H1 (cell line): ENCODE results near the gene OR10G3. TPM values are rescaled to one million over a fixed set of nuclear protein-coding genes. Genes with fewer than 3 reads are reported as not detected.

Experiments used
- CTCF ChIA-PET: fragments of 300-600 bp; sonication (Branson Sonifier 250); formaldehyde crosslinking; loops from one replicate; lab custom pipeline; 2021; ENCODE audit not compliant: partially characterized antibody; lab: Charles Lee
- POLR2A ChIA-PET: fragments of 300-600 bp; sonication (Branson Sonifier 250); formaldehyde crosslinking; loops from one replicate; lab custom pipeline; 2021; ENCODE audit warnings: inconsistent platforms; ENCODE audit not compliant: partially characterized antibody; lab: Charles Lee
- DNase-seq, 2 experiments: peaks; one replicate each; pipeline versions ENCODE4 v3.0.0 to v3.0.0-alpha.2; 2010 to 2022; ENCODE audit warnings: low spot score in 2 of 2, low read depth in 1 of 2, mixed read lengths in 1 of 2
- FAIRE-seq: peaks from 2 replicates; lab custom pipeline; 2011; peaks lifted over from hg19 to GRCh38; lab: Jason Lieb, UNC
- H2AFZ ChIP-seq: 2 replicates; pipeline ENCODE4 v1.8.1; 2012; ENCODE audit warnings: low read length, inconsistent platforms
- H2AK5ac ChIP-seq: 2 replicates; pipeline ENCODE4 v1.6.1; 2013; ENCODE audit warnings: low read depth, low read length
- H2BK120ac ChIP-seq: replicated peaks from 2 replicates; pipeline ENCODE3; 2013; ENCODE audit warnings: low read depth, low read length, inconsistent platforms
- H2BK12ac ChIP-seq: 2 replicates; pipeline ENCODE4 v1.6.1; 2013; ENCODE audit warnings: low read depth, low read length
- H2BK15ac ChIP-seq: 2 replicates; pipeline ENCODE4 v1.6.1; 2013; ENCODE audit warnings: low read length
- H2BK20ac ChIP-seq: 2 replicates; pipeline ENCODE4 v1.6.1; 2013; ENCODE audit warnings: low read length
- H2BK5ac ChIP-seq: 2 replicates; pipeline ENCODE4 v1.6.1; 2013; ENCODE audit warnings: low read depth, low read length
- H3K14ac ChIP-seq: 2 replicates; pipeline ENCODE4 v1.6.1; 2013; ENCODE audit warnings: inconsistent platforms; ENCODE audit not compliant: insufficient read length
- H3K18ac ChIP-seq: 2 replicates; pipeline ENCODE4 v1.6.1; 2013; ENCODE audit warnings: low read length; ENCODE audit errors: extremely low read depth
- H3K23ac ChIP-seq: 2 replicates; pipeline ENCODE4 v1.6.1; 2013; ENCODE audit warnings: inconsistent platforms; ENCODE audit not compliant: insufficient read length
- H3K23me2 ChIP-seq: 2 replicates; pipeline ENCODE4 v1.6.1; 2013; ENCODE audit warnings: low read depth, low read length
- H3K27ac ChIP-seq: 2 replicates; pipeline ENCODE4 v1.6.1; 2011; ENCODE audit warnings: low read depth, low read length, inconsistent platforms
- H3K27me3 ChIP-seq, 4 experiments: replicated peaks in 1 of 4; 1 replicate in 1 of 4; 2 replicates in 3 of 4; pipeline versions ENCODE4 v1.6.1 to v1.8.1; 2011 to 2013; ENCODE audit warnings: low read length in 3 of 4, mild to moderate bottlenecking in 3 of 4, inconsistent platforms in 2 of 4, mixed read lengths in 2 of 4, moderate library complexity in 1 of 4; ENCODE audit not compliant: control insufficient read depth in 3 of 4, insufficient read depth in 3 of 4; ENCODE audit errors: extremely low read depth in 1 of 4
- H3K36me3 ChIP-seq, 4 experiments: 2 replicates each; pipeline versions ENCODE4 v1.6.1 to v1.8.1; 2011 to 2013; ENCODE audit warnings: mild to moderate bottlenecking in 4 of 4, low read length in 3 of 4, moderate library complexity in 2 of 4, control low read depth in 1 of 4, inconsistent platforms in 1 of 4; ENCODE audit not compliant: insufficient read depth in 4 of 4, control insufficient read depth in 2 of 4
- H3K4ac ChIP-seq: replicated peaks from 2 replicates; pipeline ENCODE3; 2013; ENCODE audit warnings: low read length, low read depth, mixed read lengths, inconsistent platforms; ENCODE audit not compliant: insufficient read length
- H3K4me1 ChIP-seq, 4 experiments: replicated peaks in 1 of 4; 1 replicate in 1 of 4; 2 replicates in 3 of 4; pipeline versions ENCODE4 v1.6.1 to v1.8.1; 2011 to 2013; ENCODE audit warnings: low read length in 3 of 4, inconsistent platforms in 2 of 4, mixed read lengths in 1 of 4; ENCODE audit not compliant: insufficient read depth in 4 of 4, control insufficient read depth in 3 of 4
- H3K4me2 ChIP-seq, 2 experiments: 2 replicates each; pipeline versions ENCODE4 v1.6.1 to v1.8.1; 2011 to 2013; ENCODE audit warnings: low read depth in 2 of 2, low read length in 2 of 2, control low read depth in 1 of 2, inconsistent platforms in 1 of 2, mild to moderate bottlenecking in 1 of 2; ENCODE audit not compliant: insufficient read depth in 1 of 2
- H3K4me3 ChIP-seq, 4 experiments: fragments of 200-600, 300-600 bp in 1 of 4; sonication (generic), shearing (Covaris generic), sonication (Bioruptor Twin) in 1 of 4; 2 replicates each; pipeline versions ENCODE4 v1.5.1 to v1.8.1; 2011 to 2016; ENCODE audit warnings: low read length in 4 of 4, low read depth in 3 of 4, control low read depth in 2 of 4, inconsistent platforms in 2 of 4, mild to moderate bottlenecking in 2 of 4, mixed read lengths in 1 of 4, moderate library complexity in 1 of 4; ENCODE audit not compliant: insufficient read depth in 2 of 4; ENCODE audit errors: extremely low read depth in 1 of 4
- H3K56ac ChIP-seq: replicated peaks from 2 replicates; pipeline ENCODE3; 2013; ENCODE audit warnings: low read depth, mild to moderate bottlenecking, mixed read lengths, low read length, inconsistent platforms; ENCODE audit not compliant: insufficient read length
- H3K79me1 ChIP-seq: 2 replicates; pipeline ENCODE4 v1.6.1; 2013; ENCODE audit warnings: low read depth, low read length, control low read depth
- H3K79me2 ChIP-seq, 2 experiments: 2 replicates each; pipeline versions ENCODE4 v1.6.1 to v1.8.1; 2012 to 2013; ENCODE audit warnings: low read length in 2 of 2, mild to moderate bottlenecking in 2 of 2, inconsistent platforms in 1 of 2; ENCODE audit not compliant: insufficient read depth in 2 of 2, control insufficient read depth in 1 of 2
- H3K9ac ChIP-seq, 4 experiments: replicated peaks in 1 of 4; 1 replicate in 1 of 4; 2 replicates in 3 of 4; pipeline versions ENCODE4 v1.6.1 to v1.8.1; 2011 to 2013; ENCODE audit warnings: low read depth in 3 of 4, low read length in 3 of 4, control low read depth in 2 of 4, mild to moderate bottlenecking in 2 of 4, moderate library complexity in 2 of 4, inconsistent platforms in 1 of 4; ENCODE audit errors: extremely low read depth in 1 of 4
- H3K9me3 ChIP-seq, 2 experiments: 2 replicates each; pipeline versions ENCODE4 v1.6.1 to v1.8.1; 2012 to 2013; ENCODE audit warnings: mild to moderate bottlenecking in 2 of 2, moderate library complexity in 2 of 2, control low read depth in 1 of 2, inconsistent platforms in 1 of 2, low read depth in 1 of 2, low read length in 1 of 2, mixed read lengths in 1 of 2; ENCODE audit not compliant: insufficient read depth in 2 of 2
- H4K20me1 ChIP-seq, 2 experiments: replicated peaks in 1 of 2; 2 replicates each; pipeline versions ENCODE3 to v1.8.1; 2011 to 2013; ENCODE audit warnings: inconsistent platforms in 2 of 2, low read length in 2 of 2, mild to moderate bottlenecking in 1 of 2; ENCODE audit not compliant: insufficient read depth in 2 of 2, control insufficient read depth in 1 of 2
- H4K5ac ChIP-seq: 2 replicates; pipeline ENCODE4 v1.6.1; 2013; ENCODE audit warnings: low read length, low read depth, mixed read lengths, inconsistent platforms; ENCODE audit not compliant: insufficient read length
- H4K8ac ChIP-seq: 2 replicates; pipeline ENCODE4 v1.8.0; 2013; ENCODE audit warnings: mild to moderate bottlenecking, moderate library complexity, low read length, inconsistent platforms; ENCODE audit not compliant: insufficient read depth; ENCODE audit errors: extremely low read depth
- H4K91ac ChIP-seq: replicated peaks from 2 replicates; pipeline ENCODE3; 2013; ENCODE audit warnings: low read length, mixed read lengths, inconsistent platforms; ENCODE audit not compliant: insufficient read length
- CTBP2 ChIP-seq: IDR thresholded peaks from 2 replicates; pipeline ENCODE4 v1.7.0; 2011; ENCODE audit warnings: borderline replicate concordance, mild to moderate bottlenecking, moderate library complexity, mixed read lengths, low read length; ENCODE audit not compliant: insufficient read depth, insufficient read length
- HDAC2 ChIP-seq, 2 experiments: fragments of 300-600 bp in 1 of 2; sonication (generic) in 1 of 2; IDR thresholded peaks; 2 replicates each; pipeline ENCODE4 v1.6.1; 2011 to 2012; ENCODE audit warnings: low read depth in 2 of 2, low read length in 2 of 2, mild to moderate bottlenecking in 2 of 2, moderate library complexity in 2 of 2, borderline replicate concordance in 1 of 2, inconsistent platforms in 1 of 2
- WGBS, 2 experiments: shearing (Covaris generic) in 1 of 2; methylation state at CpG; one replicate each; pipeline versions ENCODE4 v1.1.6 to v1.1.7; 2013 to 2015; ENCODE audit warnings: low lambda C conversion rate in 2 of 2, mixed read lengths in 2 of 2, inconsistent platforms in 1 of 2, low coverage in 1 of 2, missing lambda C conversion rate in 1 of 2; ENCODE audit not compliant: insufficient replicate concordance in 2 of 2, insufficient coverage in 1 of 2, insufficient read length in 1 of 2; ENCODE audit errors: extremely low coverage in 1 of 2, missing lambda C conversion rate in 1 of 2; 5-methylcytosine and 5-hydroxymethylcytosine counted together
- polyA plus RNA-seq, 7 experiments: library from polyadenylated mRNA; depleted of rRNA in 3 of 7; stranded (reverse) in 5 of 7; unstranded in 2 of 7; fragments of >200 nt in 5 of 7; fragments of 200-250 nt in 2 of 7; gene quantifications; 1 replicate in 5 of 7; 2 replicates in 1 of 7; 4 replicates in 1 of 7; pipeline versions ENCODE4 v1.2.1 to v1.2.3, GENCODE V29; 2011 to 2013; ENCODE audit warnings: missing spikeins in 2 of 7, mixed read lengths in 2 of 7
- total RNA-seq: library from RNA; stranded (reverse); fragmentation: NEBNext Ultra II Directional; extraction: Animal tissue kit (Norgen Biotek cat#: 25700); gene quantifications from 2 replicates; pipeline ENCODE4 v1.2.1, GENCODE V29; 2021

The OR10G3 gene
- total and polyA plus RNA-seq, 2 of the 8 experiments (the other 6 are each of a cell fraction or from before 2014, with no cell fraction given): not detected

DNA sequence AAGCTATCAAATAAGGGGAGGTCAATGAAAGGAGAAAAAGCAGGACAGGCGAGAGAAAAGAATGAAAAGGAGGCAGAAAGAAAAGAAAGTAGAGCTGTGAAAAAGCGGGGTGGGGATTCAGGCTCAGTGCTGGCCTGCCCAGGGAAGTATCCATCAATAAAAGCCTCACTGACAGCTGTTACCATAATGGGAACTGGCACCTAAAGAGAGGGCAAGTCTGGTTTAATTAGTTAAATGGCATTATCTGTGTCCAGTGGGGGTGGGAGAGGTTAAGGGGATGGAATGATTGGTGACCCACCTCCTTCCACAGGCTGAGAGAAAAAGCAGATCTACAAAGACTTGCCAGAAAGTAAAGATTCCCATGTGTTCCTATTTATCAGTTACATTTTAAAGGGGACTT is 61.2 kb downstream of the OR10G3 start:
- Histone ChIP-seq H3K56ac (no peak overlapping the region), H3K23ac (no peak overlapping the region), H2BK5ac (no peak overlapping the region), H3K36me3 (peaks cover 11 to 42% (median 23%) of the 10 kb centered on the region in 4 experiments), H2BK15ac (no peak overlapping the region), H2BK120ac (no peak overlapping the region), H3K79me2 (peaks cover 0 to 27% of the 10 kb centered on the region in 2 experiments; a peak in 2 of 4 replicates), H4K91ac (no peak overlapping the region), H3K4me1 (peaks cover 0 to 27% (median 11%) of the 10 kb centered on the region in 4 experiments; a peak in 6 of 7 replicates), H3K9me3 (no peaks in the 10 kb centered on the region), H2AFZ (no peak overlapping the region), H3K14ac (no peak overlapping the region), H3K4ac (no peak overlapping the region), H2BK20ac (no peak overlapping the region), H2AK5ac (no peak overlapping the region), H3K4me2 (no peak overlapping the region), H3K9ac (no peak overlapping the region), H3K4me3 (no peak overlapping the region), H3K18ac (no peak overlapping the region), H3K23me2 (peaks cover 2% of the 10 kb centered on the region; the same call in 1 of the 2 replicates), H3K27ac (no peak overlapping the region), H2BK12ac (no peak overlapping the region), H3K27me3 (no peaks in the 10 kb centered on the region), H4K5ac (no peak overlapping the region), H4K8ac (no peak overlapping the region), H3K79me1 (peaks cover 11% of the 10 kb centered on the region), H4K20me1 (peaks cover 3 to 18% of the 10 kb centered on the region in 2 experiments)
- CTCF ChIA-PET: interaction anchor here (1.7 to 3.3 kb wide), 2 partner anchors 20 to 48 kb away, joined by 4 to 14 read pairs; no protein-coding TSS in a partner anchor
- FAIRE-seq (no peak), DNase-seq (no peak)
- no peak for TF ChIP-seq HDAC2 (IDR thresholded peaks at IDR 0.05; ENCODE audit: borderline replicate concordance in 1 of 2, low read depth in 2 of 2, low read length in 2 of 2)
- TF ChIP-seq CTBP2: no peak
- whole genome bisulfite sequencing, 2 experiments: 89% methylated on average over 2 of the region's 2 CpGs; no CpG with 5 or more reads in 1 of the 2 experiments
- POLR2A ChIA-PET: interaction anchor here (0.7 to 32.5 kb wide), 8 partner anchors 0 to 52 kb away, joined by 3 to 769 read pairs (median 4); partner anchors contain the start of genes METTL3 and SALL2
